H1 (cell line): ENCODE measurements around the gene OLFM2. TPM values are rescaled to one million over a fixed set of nuclear protein-coding genes. Genes with fewer than 3 reads are reported as not detected.

Experiments used
- CTCF ChIA-PET: fragments of 300-600 bp; sonication (Branson Sonifier 250); formaldehyde crosslinking; loops from one replicate; lab custom pipeline; 2021; ENCODE audit not compliant: partially characterized antibody; lab: Charles Lee
- POLR2A ChIA-PET: fragments of 300-600 bp; sonication (Branson Sonifier 250); formaldehyde crosslinking; loops from one replicate; lab custom pipeline; 2021; ENCODE audit warnings: inconsistent platforms; ENCODE audit not compliant: partially characterized antibody; lab: Charles Lee
- DNase-seq, 2 experiments: peaks; one replicate each; pipeline versions ENCODE4 v3.0.0 to v3.0.0-alpha.2; 2010 to 2022; ENCODE audit warnings: low spot score in 2 of 2, low read depth in 1 of 2, mixed read lengths in 1 of 2
- FAIRE-seq: peaks from 2 replicates; lab custom pipeline; 2011; peaks lifted over from hg19 to GRCh38; lab: Jason Lieb, UNC
- H2AFZ ChIP-seq: 2 replicates; pipeline ENCODE4 v1.8.1; 2012; ENCODE audit warnings: low read length, inconsistent platforms
- H2AK5ac ChIP-seq: 2 replicates; pipeline ENCODE4 v1.6.1; 2013; ENCODE audit warnings: low read depth, low read length
- H2BK120ac ChIP-seq: replicated peaks from 2 replicates; pipeline ENCODE3; 2013; ENCODE audit warnings: low read depth, low read length, inconsistent platforms
- H2BK12ac ChIP-seq: 2 replicates; pipeline ENCODE4 v1.6.1; 2013; ENCODE audit warnings: low read depth, low read length
- H2BK15ac ChIP-seq: 2 replicates; pipeline ENCODE4 v1.6.1; 2013; ENCODE audit warnings: low read length
- H2BK20ac ChIP-seq: 2 replicates; pipeline ENCODE4 v1.6.1; 2013; ENCODE audit warnings: low read length
- H2BK5ac ChIP-seq: 2 replicates; pipeline ENCODE4 v1.6.1; 2013; ENCODE audit warnings: low read depth, low read length
- H3K14ac ChIP-seq: 2 replicates; pipeline ENCODE4 v1.6.1; 2013; ENCODE audit warnings: inconsistent platforms; ENCODE audit not compliant: insufficient read length
- H3K18ac ChIP-seq: 2 replicates; pipeline ENCODE4 v1.6.1; 2013; ENCODE audit warnings: low read length; ENCODE audit errors: extremely low read depth
- H3K23ac ChIP-seq: 2 replicates; pipeline ENCODE4 v1.6.1; 2013; ENCODE audit warnings: inconsistent platforms; ENCODE audit not compliant: insufficient read length
- H3K23me2 ChIP-seq: 2 replicates; pipeline ENCODE4 v1.6.1; 2013; ENCODE audit warnings: low read depth, low read length
- H3K27ac ChIP-seq: 2 replicates; pipeline ENCODE4 v1.6.1; 2011; ENCODE audit warnings: low read depth, low read length, inconsistent platforms
- H3K27me3 ChIP-seq, 4 experiments: replicated peaks in 1 of 4; 1 replicate in 1 of 4; 2 replicates in 3 of 4; pipeline versions ENCODE4 v1.6.1 to v1.8.1; 2011 to 2013; ENCODE audit warnings: low read length in 3 of 4, mild to moderate bottlenecking in 3 of 4, inconsistent platforms in 2 of 4, mixed read lengths in 2 of 4, moderate library complexity in 1 of 4; ENCODE audit not compliant: control insufficient read depth in 3 of 4, insufficient read depth in 3 of 4; ENCODE audit errors: extremely low read depth in 1 of 4
- H3K36me3 ChIP-seq, 4 experiments: 2 replicates each; pipeline versions ENCODE4 v1.6.1 to v1.8.1; 2011 to 2013; ENCODE audit warnings: mild to moderate bottlenecking in 4 of 4, low read length in 3 of 4, moderate library complexity in 2 of 4, control low read depth in 1 of 4, inconsistent platforms in 1 of 4; ENCODE audit not compliant: insufficient read depth in 4 of 4, control insufficient read depth in 2 of 4
- H3K4ac ChIP-seq: replicated peaks from 2 replicates; pipeline ENCODE3; 2013; ENCODE audit warnings: low read length, low read depth, mixed read lengths, inconsistent platforms; ENCODE audit not compliant: insufficient read length
- H3K4me1 ChIP-seq, 4 experiments: replicated peaks in 1 of 4; 1 replicate in 1 of 4; 2 replicates in 3 of 4; pipeline versions ENCODE4 v1.6.1 to v1.8.1; 2011 to 2013; ENCODE audit warnings: low read length in 3 of 4, inconsistent platforms in 2 of 4, mixed read lengths in 1 of 4; ENCODE audit not compliant: insufficient read depth in 4 of 4, control insufficient read depth in 3 of 4
- H3K4me2 ChIP-seq, 2 experiments: 2 replicates each; pipeline versions ENCODE4 v1.6.1 to v1.8.1; 2011 to 2013; ENCODE audit warnings: low read depth in 2 of 2, low read length in 2 of 2, control low read depth in 1 of 2, inconsistent platforms in 1 of 2, mild to moderate bottlenecking in 1 of 2; ENCODE audit not compliant: insufficient read depth in 1 of 2
- H3K4me3 ChIP-seq, 4 experiments: fragments of 200-600, 300-600 bp in 1 of 4; sonication (generic), shearing (Covaris generic), sonication (Bioruptor Twin) in 1 of 4; 2 replicates each; pipeline versions ENCODE4 v1.5.1 to v1.8.1; 2011 to 2016; ENCODE audit warnings: low read length in 4 of 4, low read depth in 3 of 4, control low read depth in 2 of 4, inconsistent platforms in 2 of 4, mild to moderate bottlenecking in 2 of 4, mixed read lengths in 1 of 4, moderate library complexity in 1 of 4; ENCODE audit not compliant: insufficient read depth in 2 of 4; ENCODE audit errors: extremely low read depth in 1 of 4
- H3K56ac ChIP-seq: replicated peaks from 2 replicates; pipeline ENCODE3; 2013; ENCODE audit warnings: low read depth, mild to moderate bottlenecking, mixed read lengths, low read length, inconsistent platforms; ENCODE audit not compliant: insufficient read length
- H3K79me1 ChIP-seq: 2 replicates; pipeline ENCODE4 v1.6.1; 2013; ENCODE audit warnings: low read depth, low read length, control low read depth
- H3K79me2 ChIP-seq, 2 experiments: 2 replicates each; pipeline versions ENCODE4 v1.6.1 to v1.8.1; 2012 to 2013; ENCODE audit warnings: low read length in 2 of 2, mild to moderate bottlenecking in 2 of 2, inconsistent platforms in 1 of 2; ENCODE audit not compliant: insufficient read depth in 2 of 2, control insufficient read depth in 1 of 2
- H3K9ac ChIP-seq, 4 experiments: replicated peaks in 1 of 4; 1 replicate in 1 of 4; 2 replicates in 3 of 4; pipeline versions ENCODE4 v1.6.1 to v1.8.1; 2011 to 2013; ENCODE audit warnings: low read depth in 3 of 4, low read length in 3 of 4, control low read depth in 2 of 4, mild to moderate bottlenecking in 2 of 4, moderate library complexity in 2 of 4, inconsistent platforms in 1 of 4; ENCODE audit errors: extremely low read depth in 1 of 4
- H3K9me3 ChIP-seq, 2 experiments: 2 replicates each; pipeline versions ENCODE4 v1.6.1 to v1.8.1; 2012 to 2013; ENCODE audit warnings: mild to moderate bottlenecking in 2 of 2, moderate library complexity in 2 of 2, control low read depth in 1 of 2, inconsistent platforms in 1 of 2, low read depth in 1 of 2, low read length in 1 of 2, mixed read lengths in 1 of 2; ENCODE audit not compliant: insufficient read depth in 2 of 2
- H4K20me1 ChIP-seq, 2 experiments: replicated peaks in 1 of 2; 2 replicates each; pipeline versions ENCODE3 to v1.8.1; 2011 to 2013; ENCODE audit warnings: inconsistent platforms in 2 of 2, low read length in 2 of 2, mild to moderate bottlenecking in 1 of 2; ENCODE audit not compliant: insufficient read depth in 2 of 2, control insufficient read depth in 1 of 2
- H4K5ac ChIP-seq: 2 replicates; pipeline ENCODE4 v1.6.1; 2013; ENCODE audit warnings: low read length, low read depth, mixed read lengths, inconsistent platforms; ENCODE audit not compliant: insufficient read length
- H4K8ac ChIP-seq: 2 replicates; pipeline ENCODE4 v1.8.0; 2013; ENCODE audit warnings: mild to moderate bottlenecking, moderate library complexity, low read length, inconsistent platforms; ENCODE audit not compliant: insufficient read depth; ENCODE audit errors: extremely low read depth
- H4K91ac ChIP-seq: replicated peaks from 2 replicates; pipeline ENCODE3; 2013; ENCODE audit warnings: low read length, mixed read lengths, inconsistent platforms; ENCODE audit not compliant: insufficient read length
- CTCF ChIP-seq, 3 experiments: IDR thresholded peaks; 1 replicate in 2 of 3; 2 replicates in 1 of 3; pipeline versions ENCODE4 v1.5.1 to v1.6.1; 2011; ENCODE audit warnings: low read length in 3 of 3, mild to moderate bottlenecking in 3 of 3, inconsistent platforms in 2 of 3, low read depth in 1 of 3, moderate library complexity in 1 of 3; ENCODE audit not compliant: insufficient read depth in 1 of 3; ENCODE audit errors: control extremely low read depth in 1 of 3
- SAP30 ChIP-seq: fragments of 300-600 bp; sonication (generic); IDR thresholded peaks from 2 replicates; pipeline ENCODE4 v1.7.1; 2012; ENCODE audit warnings: low read length, moderate library complexity, mild to moderate bottlenecking, inconsistent platforms; ENCODE audit not compliant: insufficient read depth, insufficient replicate concordance
- TAF1 ChIP-seq: IDR thresholded peaks from 2 replicates; pipeline ENCODE4 v1.6.1; 2011; ENCODE audit warnings: mild to moderate bottlenecking, low read depth, low read length
- TBP ChIP-seq: IDR thresholded peaks from 2 replicates; pipeline ENCODE4 v1.6.1; 2011; ENCODE audit warnings: low read depth, low read length, improper control_type of control experiment
- TEAD4 ChIP-seq: IDR thresholded peaks from 2 replicates; pipeline ENCODE4 v1.6.1; 2012; ENCODE audit warnings: low read depth, low read length, inconsistent platforms, mixed read lengths
- WGBS, 2 experiments: shearing (Covaris generic) in 1 of 2; methylation state at CpG; one replicate each; pipeline versions ENCODE4 v1.1.6 to v1.1.7; 2013 to 2015; ENCODE audit warnings: low lambda C conversion rate in 2 of 2, mixed read lengths in 2 of 2, inconsistent platforms in 1 of 2, low coverage in 1 of 2, missing lambda C conversion rate in 1 of 2; ENCODE audit not compliant: insufficient replicate concordance in 2 of 2, insufficient coverage in 1 of 2, insufficient read length in 1 of 2; ENCODE audit errors: extremely low coverage in 1 of 2, missing lambda C conversion rate in 1 of 2; 5-methylcytosine and 5-hydroxymethylcytosine counted together
- polyA plus RNA-seq, 7 experiments: library from polyadenylated mRNA; depleted of rRNA in 3 of 7; stranded (reverse) in 5 of 7; unstranded in 2 of 7; fragments of >200 nt in 5 of 7; fragments of 200-250 nt in 2 of 7; gene quantifications; 1 replicate in 5 of 7; 2 replicates in 1 of 7; 4 replicates in 1 of 7; pipeline versions ENCODE4 v1.2.1 to v1.2.3, GENCODE V29; 2011 to 2013; ENCODE audit warnings: missing spikeins in 2 of 7, mixed read lengths in 2 of 7
- total RNA-seq: library from RNA; stranded (reverse); fragmentation: NEBNext Ultra II Directional; extraction: Animal tissue kit (Norgen Biotek cat#: 25700); gene quantifications from 2 replicates; pipeline ENCODE4 v1.2.1, GENCODE V29; 2021

Gene OLFM2
- total and polyA plus RNA-seq, 2 of the 8 experiments (the other 6 are each of a cell fraction or from before 2014, with no cell fraction given) = 68.2 to 151 TPM

GRCh38 chr19:9970481-9970880 lies 34.2 kb upstream of the OLFM2 start:
- Histone ChIP-seq H2AK5ac (no peak overlapping the region), H2BK120ac (no peak overlapping the region), H3K18ac (no peak overlapping the region), H4K8ac (no peak overlapping the region), H2AFZ (no peak overlapping the region), H2BK20ac (no peak overlapping the region), H2BK5ac (no peak overlapping the region), H3K27ac (no peak overlapping the region), H3K79me1 (no peaks in the 10 kb centered on the region), H3K36me3 (no peaks in the 10 kb centered on the region), H4K20me1 (peaks cover 0 to 1% of the 10 kb centered on the region in 2 experiments), H3K4me3 (no peak overlapping the region), H3K23me2 (peaks cover 13% of the 10 kb centered on the region; the same call in 1 of the 2 replicates), H3K4me2 (no peak overlapping the region), H4K5ac (no peak overlapping the region), H3K79me2 (no peaks in the 10 kb centered on the region), H3K56ac (no peak overlapping the region), H3K23ac (no peak overlapping the region), H3K9ac (no peak overlapping the region), H2BK15ac (no peak overlapping the region), H4K91ac (no peak overlapping the region), H2BK12ac (no peak overlapping the region), H3K9me3 (no peaks in the 10 kb centered on the region), H3K14ac (no peak overlapping the region), H3K4me1 (peaks cover 0 to 9% (median 0%) of the 10 kb centered on the region in 4 experiments; a peak in 2 of 7 replicates), H3K27me3 (peaks cover 0 to 10% (median 7%) of the 10 kb centered on the region in 4 experiments; a peak in 6 of 7 replicates), H3K4ac (no peak overlapping the region)
- FAIRE-seq = no peak
- CTCF ChIA-PET = interaction anchor here (1.0 to 1.2 kb wide), 2 partner anchors 30 to 38 kb away, joined by 3 to 5 read pairs; no protein-coding TSS in a partner anchor
- POLR2A ChIA-PET = no interaction called here
- 85% methylated on average over 2 of the region's 8 CpGs; no CpG with 5 or more reads in 1 of the 2 experiments for WGBS, 2 experiments
- DNase-seq = no peak
- TF ChIP-seq CTCF (IDR thresholded peaks at IDR 0.05; ENCODE audit: control extremely low read depth in 1 of 3, insufficient read depth in 1 of 3, low read depth in 1 of 3, low read length in 3 of 3) = no peak
- no peak for TF ChIP-seq TBP
- TF ChIP-seq SAP30 = no peak
- no peak for TF ChIP-seq TEAD4
- TF ChIP-seq TAF1 = no peak
